Body of pancreas (tissue), 4 donors: ENCODE results near the gene PPFIBP2. TPM values are rescaled to one million over a fixed set of nuclear protein-coding genes. Genes with fewer than 3 reads are reported as not detected.

Experiments
- ATAC-seq: fragments of 150-250 bp; one replicate; pipeline ENCODE4 v1.9.1; 2016
- DNase-seq, 4 donors: peaks; one replicate each; pipeline ENCODE4 v3.0.0-alpha.2; 2019
- H3K27ac ChIP-seq, 4 donors: fragments of 200-600 bp; sonication (generic); 1 replicate in 3 of 4; 2 replicates in 1 of 4; pipeline versions ENCODE4 v1.5.1 to v1.6.1; 2016 to 2019; ENCODE audit warnings: mild to moderate bottlenecking in 1 of 4, mixed read lengths in 1 of 4, moderate library complexity in 1 of 4
- H3K27me3 ChIP-seq, 2 donors: fragments of 200-600 bp; sonication (generic); one replicate each; pipeline ENCODE4 v1.6.0; 2016; ENCODE audit warnings: mild to moderate bottlenecking in 1 of 2
- H3K36me3 ChIP-seq, 2 donors: fragments of 200-600 bp; sonication (generic); replicated peaks in 1 of 2; 2 replicates each; pipeline ENCODE4 v1.5.1; 2016; ENCODE audit warnings: low read depth in 2 of 2; ENCODE audit not compliant: insufficient read depth in 1 of 2
- H3K4me1 ChIP-seq: fragments of 200-600 bp; sonication (generic); one replicate; pipeline ENCODE4 v1.6.0; 2016
- H3K4me3 ChIP-seq, 2 donors: fragments of 200-600 bp; sonication (generic); 1 replicate in 1 of 2; 2 replicates in 1 of 2; pipeline ENCODE4 v1.5.1; 2016 to 2019
- H3K9me3 ChIP-seq, 3 donors: fragments of 200-600 bp; sonication (generic); 1 replicate in 2 of 3; 2 replicates in 1 of 3; pipeline ENCODE4 v1.5.1; 2016
- POLR2A ChIP-seq, 3 donors: fragments of 450-650 bp; IDR thresholded peaks; one replicate each; pipeline ENCODE4 v1.6.1; 2016; ENCODE audit warnings: antibody characterized with exemption in 3 of 3, mild to moderate bottlenecking in 2 of 3
- WGBS, 2 donors: methylation state at CpG; one replicate each; pipeline ENCODE4 v1.1.5; 2017; 5-methylcytosine and 5-hydroxymethylcytosine counted together
- intact Hi-C: fragments of 100-400 bp; cut with DNase I; formaldehyde crosslinking; loops from one replicate; pipeline ENCODE4 v1.15.1; 2023
- total RNA-seq, 2 donors: library from RNA; depleted of rRNA; stranded (reverse); fragments of >200 nt; gene quantifications; one replicate each; pipeline ENCODE4 v1.1.0, GENCODE V29; 2016
- TF ChIP-seq, protein P1 (sequence below), 7 experiments: fragments of 450-650 bp in 4 of 7; fragments of 200-600 bp in 3 of 7; sonication (generic) in 3 of 7; IDR thresholded peaks; one replicate each; pipeline ENCODE4 v1.5.1; 2016 to 2019; ENCODE audit warnings: antibody characterized with exemption in 7 of 7

Gene PPFIBP2
- total RNA-seq, 2 donors from 2014 or later: 34.9 to 35.3 TPM

DNA sequence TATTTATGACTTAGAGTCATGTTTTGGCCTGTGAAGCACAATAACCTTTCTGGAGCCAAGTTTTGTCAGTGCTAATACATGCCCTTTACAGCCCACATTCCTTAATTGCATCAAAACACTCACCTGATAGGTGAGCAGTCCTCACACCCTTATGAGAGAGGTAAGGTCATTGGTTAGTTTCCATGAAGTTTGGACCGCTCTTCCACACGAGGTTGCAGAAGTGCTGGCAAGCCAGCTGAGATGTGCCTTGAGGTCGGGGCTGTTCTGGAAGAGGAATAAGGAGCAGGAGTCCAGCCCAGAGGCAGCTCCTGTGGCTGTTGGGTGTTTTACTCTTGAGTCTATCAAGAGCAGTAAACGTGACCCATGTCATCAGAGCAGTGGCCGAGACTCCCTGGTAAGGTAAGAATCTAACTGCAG lies 83.2 kb downstream of the PPFIBP2 start:
- intact Hi-C loops: no loop called here
- Histone ChIP-seq H3K36me3 (no peaks in the 10 kb centered on the region), H3K4me1 (peaks cover 52% of the 10 kb centered on the region), H3K27me3 (no peaks in the 10 kb centered on the region), H3K4me3 (no peak overlapping the region), H3K9me3 (no peaks in the 10 kb centered on the region), H3K27ac (peak overlapping the region; percentile 57 to 84 (median 78))
- TF ChIP-seq, protein P1, sequence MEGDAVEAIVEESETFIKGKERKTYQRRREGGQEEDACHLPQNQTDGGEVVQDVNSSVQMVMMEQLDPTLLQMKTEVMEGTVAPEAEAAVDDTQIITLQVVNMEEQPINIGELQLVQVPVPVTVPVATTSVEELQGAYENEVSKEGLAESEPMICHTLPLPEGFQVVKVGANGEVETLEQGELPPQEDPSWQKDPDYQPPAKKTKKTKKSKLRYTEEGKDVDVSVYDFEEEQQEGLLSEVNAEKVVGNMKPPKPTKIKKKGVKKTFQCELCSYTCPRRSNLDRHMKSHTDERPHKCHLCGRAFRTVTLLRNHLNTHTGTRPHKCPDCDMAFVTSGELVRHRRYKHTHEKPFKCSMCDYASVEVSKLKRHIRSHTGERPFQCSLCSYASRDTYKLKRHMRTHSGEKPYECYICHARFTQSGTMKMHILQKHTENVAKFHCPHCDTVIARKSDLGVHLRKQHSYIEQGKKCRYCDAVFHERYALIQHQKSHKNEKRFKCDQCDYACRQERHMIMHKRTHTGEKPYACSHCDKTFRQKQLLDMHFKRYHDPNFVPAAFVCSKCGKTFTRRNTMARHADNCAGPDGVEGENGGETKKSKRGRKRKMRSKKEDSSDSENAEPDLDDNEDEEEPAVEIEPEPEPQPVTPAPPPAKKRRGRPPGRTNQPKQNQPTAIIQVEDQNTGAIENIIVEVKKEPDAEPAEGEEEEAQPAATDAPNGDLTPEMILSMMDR (IDR thresholded peaks at IDR 0.05): no peak
- TF ChIP-seq POLR2A (IDR thresholded peaks at IDR 0.05): peak in 1 of 3 donors; percentile 1
- DNase-seq (peak in 2 of 4 donors; percentile 35 to 40), ATAC-seq (peak; percentile 66)
- 26 to 44% methylated on average over 5 of the region's 5 CpGs for WGBS, 2 donors

DNA sequence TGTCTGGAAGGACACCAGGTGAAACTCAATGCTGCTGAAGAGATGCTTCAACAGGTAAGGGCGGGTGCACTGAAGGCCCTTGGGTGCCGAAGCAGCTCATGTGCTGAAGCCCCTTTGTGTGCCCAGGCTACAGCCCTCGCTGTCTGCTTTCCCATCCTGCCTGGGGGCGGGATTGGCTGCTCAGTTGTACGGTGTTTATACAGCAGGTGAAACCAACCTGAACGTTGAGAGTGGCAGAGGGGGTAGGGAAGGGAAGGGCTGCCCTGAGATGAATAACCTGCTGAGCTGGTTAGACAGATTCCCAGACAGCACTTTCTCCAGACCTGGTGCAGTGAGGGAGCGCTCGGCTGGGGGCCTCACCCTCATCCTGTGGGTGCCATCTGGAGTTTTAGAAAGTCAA lies 83.8 kb downstream of the PPFIBP2 start:
- H3K27ac ChIP-seq: peak overlapping the region; percentile 57 to 84 (median 78)
- DNase-seq: peak; percentile 74 to 86 (median 84)
- peak; percentile 91 for ATAC-seq
- no peak overlapping the region for H3K4me3 ChIP-seq
- H3K4me1 ChIP-seq: peaks cover 50% of the 10 kb centered on the region
- no peaks in the 10 kb centered on the region for H3K9me3 ChIP-seq
- no peaks in the 10 kb centered on the region for H3K27me3 ChIP-seq
- H3K36me3 ChIP-seq: no peaks in the 10 kb centered on the region
- intact Hi-C loops: no loop called here
- 11 to 13% methylated on average over 7 to 8 of the region's 8 CpGs for WGBS, 2 donors
- TF ChIP-seq, protein P1 (IDR thresholded peaks at IDR 0.05): no peak
- peak in 2 of 3 donors; percentile 38 to 58 for TF ChIP-seq POLR2A (IDR thresholded peaks at IDR 0.05)

DNA sequence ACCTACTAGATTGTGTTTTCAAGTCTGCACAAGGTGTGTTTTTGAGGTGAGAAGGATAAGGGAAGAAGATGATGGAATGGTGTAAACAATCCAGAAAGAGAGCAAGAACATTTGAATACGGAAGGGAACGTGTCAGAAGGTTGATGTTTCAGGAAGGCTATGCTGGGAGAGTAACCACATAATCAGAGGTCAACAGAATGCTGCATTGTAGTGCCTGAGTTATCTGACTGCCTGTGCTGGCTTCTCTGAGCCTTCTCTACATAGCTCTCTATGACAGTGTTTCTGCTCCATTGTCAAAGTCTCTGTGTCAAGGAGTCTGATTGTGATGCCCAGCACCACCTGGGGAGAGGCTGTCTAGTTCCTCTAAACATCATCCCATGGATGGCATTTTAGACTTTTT lies 85.4 kb downstream of the PPFIBP2 start:
- 36 to 51% methylated on average over 2 of the region's 2 CpGs for WGBS, 2 donors
- ATAC-seq: no peak
- H3K4me3 ChIP-seq: no peak overlapping the region
- intact Hi-C loops: no loop called here
- no peak for DNase-seq
- H3K27me3 ChIP-seq: no peaks in the 10 kb centered on the region
- TF ChIP-seq POLR2A (IDR thresholded peaks at IDR 0.05): no peak
- TF ChIP-seq, protein P1 (IDR thresholded peaks at IDR 0.05): no peak
- H3K9me3 ChIP-seq: no peaks in the 10 kb centered on the region
- H3K36me3 ChIP-seq: no peaks in the 10 kb centered on the region
- H3K4me1 ChIP-seq: peaks cover 51% of the 10 kb centered on the region
- H3K27ac ChIP-seq: peak overlapping the region; percentile 70 to 84 (median 78)

DNA sequence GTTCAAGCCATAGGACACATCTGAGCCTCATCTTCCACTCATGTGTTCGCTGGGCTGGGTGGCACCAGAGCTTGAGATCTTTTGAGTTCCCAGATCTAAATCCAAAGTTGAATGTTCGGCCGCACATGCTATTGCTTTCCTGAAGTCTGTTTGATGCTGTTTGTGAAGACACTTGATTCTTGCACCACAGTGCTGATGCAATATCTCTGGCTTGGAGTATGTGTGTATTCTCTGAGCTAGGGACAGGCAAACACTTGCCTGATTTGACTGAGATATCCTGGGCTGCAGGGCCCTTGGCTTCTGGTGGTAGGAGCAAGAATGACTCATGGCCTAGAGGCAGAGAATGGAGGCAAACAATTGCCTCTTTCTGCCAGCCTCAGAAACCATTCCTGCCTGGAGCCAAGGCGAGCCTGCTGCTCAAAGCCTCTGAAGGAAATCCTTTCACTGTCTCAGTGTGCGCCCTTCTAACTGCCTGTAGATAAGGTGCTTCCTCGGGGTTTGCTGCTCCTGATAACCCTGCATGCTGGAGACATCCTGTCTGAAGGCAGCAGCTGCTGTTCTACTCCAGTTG lies 86.5 kb downstream of the PPFIBP2 start:
- DNase-seq: peak; percentile 27 to 76 (median 46)

More for the DNA sequence above, 86.5 kb downstream of the PPFIBP2 start:
- H3K27me3 ChIP-seq: no peaks in the 10 kb centered on the region
- intact Hi-C loops: no loop called here
- no peak overlapping the region for H3K4me3 ChIP-seq
- no peaks in the 10 kb centered on the region for H3K9me3 ChIP-seq
- TF ChIP-seq POLR2A (IDR thresholded peaks at IDR 0.05): no peak
- TF ChIP-seq, protein P1 (IDR thresholded peaks at IDR 0.05): no peak
- peak; percentile 40 for ATAC-seq
- peak overlapping the region; percentile 42 to 84 (median 50) for H3K27ac ChIP-seq
- peaks cover 62% of the 10 kb centered on the region for H3K4me1 ChIP-seq
- H3K36me3 ChIP-seq: no peaks in the 10 kb centered on the region
- WGBS, 2 donors: 72 to 81% methylated on average over 4 to 6 of the region's 6 CpGs
